Activated CD4-positive, alpha-beta memory T cell treated with anti-CD3 and anti-CD28 coated beads, Interleukin-2, amount 10 ng/mL, durations not matched to agents 7 days and 5 days (primary cell): Measurements from ENCODE around the gene FBLIM1. TPM values are rescaled to one million over a fixed set of nuclear protein-coding genes. Genes with fewer than 3 reads are reported as not detected.

Experiments used
- CTCF ChIA-PET: fragments of 350-600 bp; sonication (Branson Sonifier 250); formaldehyde crosslinking; loops from one replicate; lab custom pipeline; 2021; ENCODE audit warnings: antibody characterized with exemption, inconsistent platforms; lab: Charles Lee
- POLR2A ChIA-PET: fragments of 350-600 bp; sonication (Branson Sonifier 250); formaldehyde crosslinking; loops from one replicate; lab custom pipeline; 2021; ENCODE audit warnings: antibody characterized with exemption; lab: Charles Lee
- DNase-seq: peaks from one replicate; pipeline ENCODE4 v3.0.0-alpha.2; 2020
- H3K27ac Mint-ChIP-seq: one replicate; pipeline ENCODE4 v1.8.0; 2021; ENCODE audit warnings: mild to moderate bottlenecking, mixed read lengths
- H3K27me3 Mint-ChIP-seq: one replicate; pipeline ENCODE4 v1.8.0; 2021; ENCODE audit warnings: mixed read lengths
- H3K36me3 Mint-ChIP-seq: one replicate; pipeline ENCODE4 v1.8.0; 2021; ENCODE audit warnings: low read depth, mixed read lengths
- H3K4me1 Mint-ChIP-seq: one replicate; pipeline ENCODE4 v1.8.0; 2021; ENCODE audit warnings: mixed read lengths
- H3K4me3 Mint-ChIP-seq: one replicate; pipeline ENCODE4 v1.8.0; 2021; ENCODE audit warnings: mild to moderate bottlenecking, mixed read lengths
- H3K9me3 Mint-ChIP-seq: one replicate; pipeline ENCODE4 v1.8.0; 2021; ENCODE audit warnings: mixed read lengths
- total RNA-seq, 2 experiments: library from RNA; stranded (reverse); gene quantifications; one replicate each; pipeline ENCODE4 v1.2.3, GENCODE V29; 2021

FBLIM1 gene
- total RNA-seq, 2 experiments from 2014 or later: not detected

DNA sequence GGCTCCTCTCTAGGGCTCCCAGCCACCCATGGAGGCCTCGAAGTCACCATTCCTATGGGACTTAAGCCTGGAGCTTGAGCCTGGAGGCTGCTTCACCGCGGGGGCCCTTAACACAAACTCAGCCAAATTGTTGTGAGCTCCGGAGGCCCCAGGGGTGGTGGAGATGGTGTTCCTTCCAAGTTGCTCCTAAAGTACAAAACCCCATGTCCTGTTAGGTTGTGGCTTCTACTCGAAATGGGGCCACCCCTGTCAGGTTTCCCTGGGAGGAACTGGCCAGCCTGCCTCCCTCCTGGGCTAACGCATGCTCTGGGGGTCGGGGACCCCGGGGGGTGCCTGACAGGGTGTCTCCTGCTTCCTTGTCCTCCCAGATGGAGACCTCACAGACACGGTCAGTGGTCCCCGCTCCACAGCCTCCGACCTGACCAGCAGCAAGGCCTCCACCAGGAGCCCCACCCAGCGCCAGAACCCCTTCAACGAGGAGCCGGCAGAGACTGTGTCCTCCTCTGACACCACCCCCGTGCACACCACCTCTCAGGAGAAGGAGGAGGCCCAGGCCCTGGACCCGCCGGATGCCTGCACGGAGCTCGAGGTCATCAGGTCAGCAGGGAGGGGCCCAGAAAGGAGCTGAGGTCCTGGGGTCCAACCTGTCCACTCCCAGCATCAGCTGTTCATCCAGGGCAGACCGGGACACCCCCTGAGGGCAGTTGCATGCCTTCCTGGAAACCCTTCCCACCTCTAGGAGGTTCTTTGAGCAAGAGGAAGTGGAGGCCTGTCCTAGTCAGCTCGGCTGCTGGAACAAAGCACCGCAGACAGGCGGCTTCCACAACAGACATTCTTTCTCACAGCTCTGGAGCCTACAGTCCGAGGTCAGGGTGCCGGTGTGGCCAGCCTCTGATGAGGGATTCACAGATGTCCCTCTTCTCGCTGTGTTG is 33.4 kb upstream of the FBLIM1 start:
- H3K4me1 Mint-ChIP-seq: no peaks in the 10 kb centered on the region

GRCh38 chr1:15726508-15726907 is 32.1 kb upstream of the FBLIM1 start:
- Mint-ChIP-seq H3K36me3 (peaks cover 22% of the 10 kb centered on the region), H3K9me3 (no peaks in the 10 kb centered on the region), H3K4me3 (no peak overlapping the region), H3K4me1 (no peaks in the 10 kb centered on the region), H3K27ac (no peak overlapping the region), H3K27me3 (no peaks in the 10 kb centered on the region)
- POLR2A ChIA-PET: no interaction called here
- CTCF ChIA-PET: no interaction called here
- no peak for DNase-seq

More for the DNA sequence above, 33.4 kb upstream of the FBLIM1 start:
- Mint-ChIP-seq H3K27me3 (no peaks in the 10 kb centered on the region), H3K27ac (no peak overlapping the region), H3K36me3 (peaks cover 22% of the 10 kb centered on the region), H3K9me3 (no peaks in the 10 kb centered on the region), H3K4me3 (no peak overlapping the region)
- ChIA-PET CTCF (no interaction called here), POLR2A (interaction anchor here (0.8 kb wide), 1 partner anchor 108 kb away, joined by 3 read pairs; no protein-coding TSS in a partner anchor)
- no peak for DNase-seq

DNA sequence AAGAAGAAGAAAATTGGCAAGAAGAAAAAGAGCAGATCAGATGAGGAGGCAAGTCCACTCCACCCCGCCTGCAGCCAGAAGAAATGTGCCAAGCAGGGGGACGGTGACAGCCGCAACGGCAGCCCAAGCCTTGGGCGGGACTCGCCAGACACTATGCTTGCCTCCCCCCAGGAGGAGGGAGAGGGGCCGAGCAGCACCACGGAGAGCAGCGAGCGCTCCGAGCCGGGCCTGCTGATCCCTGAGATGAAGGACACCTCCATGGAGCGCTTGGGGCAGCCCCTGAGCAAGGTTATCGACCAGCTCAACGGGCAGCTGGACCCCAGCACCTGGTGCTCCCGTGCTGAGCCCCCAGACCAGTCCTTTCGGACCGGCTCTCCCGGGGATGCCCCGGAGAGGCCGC is 31.6 kb upstream of the FBLIM1 start:
- peaks cover 22% of the 10 kb centered on the region for H3K36me3 Mint-ChIP-seq
- ChIA-PET CTCF (no interaction called here), POLR2A (no interaction called here)
- no peak overlapping the region for H3K4me3 Mint-ChIP-seq
- H3K4me1 Mint-ChIP-seq: no peaks in the 10 kb centered on the region
- DNase-seq: no peak
- H3K9me3 Mint-ChIP-seq: no peaks in the 10 kb centered on the region
- no peaks in the 10 kb centered on the region for H3K27me3 Mint-ChIP-seq
- H3K27ac Mint-ChIP-seq: no peak overlapping the region

DNA sequence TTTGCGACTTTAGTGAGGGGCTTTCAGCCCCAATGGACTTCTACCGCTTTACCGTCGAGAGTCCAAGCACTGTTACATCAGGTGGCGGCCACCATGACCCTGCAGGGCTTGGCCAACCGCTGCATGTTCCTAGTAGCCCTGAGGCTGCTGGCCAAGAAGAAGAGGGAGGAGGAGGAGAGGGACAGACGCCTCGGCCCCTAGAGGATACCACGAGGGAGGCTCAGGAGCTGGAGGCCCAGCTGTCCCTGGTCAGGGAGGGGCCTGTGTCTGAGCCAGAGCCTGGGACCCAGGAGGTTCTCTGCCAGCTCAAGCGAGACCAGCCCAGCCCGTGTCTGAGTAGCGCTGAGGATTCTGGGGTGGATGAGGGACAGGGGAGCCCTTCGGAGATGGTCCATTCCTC is 31.2 kb upstream of the FBLIM1 start:
- CTCF ChIA-PET: no interaction called here
- no peaks in the 10 kb centered on the region for H3K9me3 Mint-ChIP-seq
- H3K4me3 Mint-ChIP-seq: no peak overlapping the region
- POLR2A ChIA-PET: no interaction called here
- H3K36me3 Mint-ChIP-seq: peaks cover 25% of the 10 kb centered on the region
- no peaks in the 10 kb centered on the region for H3K4me1 Mint-ChIP-seq
- no peak overlapping the region for H3K27ac Mint-ChIP-seq
- H3K27me3 Mint-ChIP-seq: no peaks in the 10 kb centered on the region
- no peak for DNase-seq

DNA sequence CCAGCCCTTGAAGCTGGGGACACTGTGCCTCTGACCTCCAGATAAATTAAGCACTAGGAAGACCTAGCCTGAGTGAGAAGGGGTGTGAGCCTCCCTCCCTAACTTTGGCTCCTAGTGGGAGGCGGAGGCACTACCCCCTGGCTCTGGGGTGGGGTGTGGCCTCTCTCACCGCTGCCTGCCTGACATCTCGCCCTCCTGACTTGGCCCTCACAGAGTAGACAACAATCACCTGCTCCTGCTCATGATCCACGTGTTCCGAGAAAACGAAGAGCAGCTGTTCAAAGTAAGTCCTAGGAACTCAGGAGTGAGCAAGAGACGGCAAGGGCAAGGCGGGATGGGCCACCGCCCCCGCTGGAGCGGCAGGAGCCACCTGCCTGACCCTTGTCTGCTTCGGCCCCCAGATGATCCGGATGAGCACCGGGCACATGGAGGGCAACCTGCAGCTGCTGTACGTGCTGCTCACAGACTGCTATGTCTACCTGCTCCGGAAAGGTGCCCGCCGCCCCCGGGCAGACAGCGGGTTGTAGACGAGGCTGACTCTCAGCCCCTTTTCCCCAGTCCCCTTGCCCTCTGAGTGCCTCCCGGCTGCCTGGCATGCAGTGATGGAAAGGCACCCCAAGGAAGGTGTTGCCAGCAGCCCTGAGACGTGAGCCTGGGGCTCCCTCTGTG is 30.6 kb upstream of the FBLIM1 start:
- POLR2A ChIA-PET: no interaction called here
- H3K4me1 Mint-ChIP-seq: no peaks in the 10 kb centered on the region
- DNase-seq: no peak
- H3K27me3 Mint-ChIP-seq: no peaks in the 10 kb centered on the region
- H3K9me3 Mint-ChIP-seq: no peaks in the 10 kb centered on the region
- no peak overlapping the region for H3K27ac Mint-ChIP-seq
- H3K36me3 Mint-ChIP-seq: peaks cover 28% of the 10 kb centered on the region
- CTCF ChIA-PET: no interaction called here
- H3K4me3 Mint-ChIP-seq: no peak overlapping the region

- Mint-ChIP-seq H3K27ac (no peak overlapping the region), H3K4me1 (no peaks in the 10 kb centered on the region), H3K27me3 (no peaks in the 10 kb centered on the region), H3K4me3 (no peak overlapping the region), H3K36me3 (peaks cover 32% of the 10 kb centered on the region), H3K9me3 (no peaks in the 10 kb centered on the region)
- CTCF ChIA-PET: no interaction called here
- POLR2A ChIA-PET: no interaction called here
- DNase-seq: no peak
Observed at GRCh38 chr1:15728937-15729657, 29.5 kb upstream of the FBLIM1 start.

GRCh38 chr1:15730423-15730822 is 28.2 kb upstream of the FBLIM1 start:
- CTCF ChIA-PET: no interaction called here
- Mint-ChIP-seq H3K36me3 (peaks cover 29% of the 10 kb centered on the region), H3K27ac (no peak overlapping the region), H3K4me3 (no peak overlapping the region), H3K27me3 (no peaks in the 10 kb centered on the region), H3K9me3 (no peaks in the 10 kb centered on the region), H3K4me1 (no peaks in the 10 kb centered on the region)
- DNase-seq: no peak
- POLR2A ChIA-PET: no interaction called here

DNA sequence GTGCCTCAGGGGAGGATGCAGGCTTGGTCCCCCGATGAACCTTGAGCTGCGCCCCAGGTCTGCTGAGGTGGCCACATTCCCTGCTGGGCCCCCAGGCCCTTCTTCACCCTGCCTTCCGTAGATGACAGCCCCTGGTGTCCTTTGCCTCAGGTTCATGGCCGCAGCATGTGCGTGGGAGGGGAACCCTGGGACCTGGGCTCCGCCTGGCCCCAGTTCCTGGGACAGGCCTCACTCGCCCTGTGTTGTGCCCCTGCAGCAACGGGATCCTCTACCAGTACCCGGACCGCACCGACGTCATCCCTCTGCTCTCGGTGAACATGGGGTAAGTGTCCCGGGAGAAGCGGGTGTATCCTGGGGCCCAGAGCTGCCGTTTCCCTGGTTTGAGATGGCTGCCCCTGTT is 27.7 kb upstream of the FBLIM1 start:
- Mint-ChIP-seq H3K27ac (no peak overlapping the region), H3K4me3 (no peak overlapping the region), H3K4me1 (no peaks in the 10 kb centered on the region), H3K36me3 (peaks cover 28% of the 10 kb centered on the region), H3K9me3 (no peaks in the 10 kb centered on the region), H3K27me3 (no peaks in the 10 kb centered on the region)
- POLR2A ChIA-PET: no interaction called here
- DNase-seq: no peak
- CTCF ChIA-PET: no interaction called here

DNA sequence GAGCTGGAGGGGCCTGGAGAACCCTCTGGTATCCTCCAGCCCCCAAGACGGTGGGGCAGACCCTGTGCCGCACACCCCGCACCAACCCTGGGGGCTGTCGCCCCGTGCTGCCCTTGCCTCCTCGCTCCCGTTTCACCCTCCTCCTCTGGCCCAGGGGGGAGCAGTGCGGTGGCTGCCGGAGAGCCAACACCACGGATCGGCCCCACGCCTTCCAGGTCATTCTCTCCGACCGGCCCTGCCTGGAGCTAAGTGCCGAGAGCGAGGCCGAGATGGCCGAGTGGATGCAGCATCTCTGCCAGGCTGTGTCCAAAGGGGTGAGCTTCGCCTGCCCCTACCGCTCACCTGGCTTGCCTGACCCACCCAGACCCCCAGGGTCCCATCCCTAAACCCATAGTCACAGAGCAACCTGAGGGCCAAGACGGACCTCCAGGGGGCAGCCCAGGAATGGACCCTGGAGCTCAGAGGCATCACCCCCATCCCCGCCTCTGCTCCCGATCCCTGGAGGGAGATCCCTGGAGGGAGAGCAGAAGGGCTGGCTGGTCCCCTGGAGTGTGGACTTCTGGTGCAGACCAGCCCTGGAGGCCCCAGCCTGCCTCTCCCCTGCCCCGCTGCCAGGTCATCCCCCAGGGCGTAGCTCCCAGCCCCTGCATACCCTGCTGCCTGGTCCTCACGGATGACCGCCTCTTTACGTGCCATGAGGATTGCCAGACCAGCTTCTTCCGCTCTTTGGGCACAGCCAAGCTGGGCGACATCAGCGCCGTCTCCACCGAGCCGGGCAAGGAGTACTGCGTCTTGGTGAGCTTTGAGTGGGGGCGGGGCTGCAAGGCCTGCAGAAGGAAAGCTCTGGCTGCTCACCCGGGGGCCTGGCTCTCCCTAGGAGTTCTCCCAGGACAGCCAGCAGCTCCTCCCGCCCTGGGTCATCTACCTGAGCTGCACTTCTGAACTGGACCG is 26.6 kb upstream of the FBLIM1 start:
- H3K27ac Mint-ChIP-seq: no peak overlapping the region
- CTCF ChIA-PET: no interaction called here

GRCh38 chr1:15732686-15733081 is 25.9 kb upstream of the FBLIM1 start:
- Mint-ChIP-seq H3K27me3 (no peaks in the 10 kb centered on the region), H3K4me3 (no peak overlapping the region), H3K36me3 (peaks cover 18% of the 10 kb centered on the region), H3K27ac (no peak overlapping the region), H3K9me3 (no peaks in the 10 kb centered on the region), H3K4me1 (no peaks in the 10 kb centered on the region)
- DNase-seq: no peak
- ChIA-PET CTCF (no interaction called here), POLR2A (no interaction called here)

More for the DNA sequence above, 26.6 kb upstream of the FBLIM1 start:
- Mint-ChIP-seq H3K36me3 (peaks cover 20% of the 10 kb centered on the region), H3K4me3 (no peak overlapping the region), H3K9me3 (no peaks in the 10 kb centered on the region), H3K4me1 (no peaks in the 10 kb centered on the region), H3K27me3 (no peaks in the 10 kb centered on the region)
- no peak for DNase-seq
- POLR2A ChIA-PET: no interaction called here

DNA sequence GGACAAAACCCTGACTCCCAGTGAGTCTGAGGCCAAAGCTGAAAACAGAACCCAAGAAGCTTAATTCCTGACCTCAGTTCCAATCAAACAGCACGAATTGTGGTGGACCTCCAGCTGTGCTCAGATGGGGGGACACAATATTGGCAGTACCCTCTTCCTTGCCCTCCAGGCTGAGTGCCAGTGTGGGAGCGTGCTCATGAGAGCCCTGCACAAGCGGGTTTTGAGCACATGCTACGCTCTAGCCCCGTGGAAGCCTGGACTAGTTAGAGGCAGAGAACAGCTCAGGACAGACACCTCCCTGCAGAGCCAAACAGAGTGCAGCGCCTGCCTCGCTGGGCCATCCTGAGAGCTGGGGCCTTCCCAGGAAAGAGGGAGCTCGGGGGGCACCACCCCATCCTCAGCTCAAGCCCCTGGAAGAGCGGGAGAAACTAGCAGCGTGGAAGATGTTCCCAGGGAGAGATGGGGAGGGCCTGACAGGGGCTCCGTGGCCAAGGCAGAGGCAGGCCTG is 25.3 kb upstream of the FBLIM1 start:
- no peak overlapping the region for H3K27ac Mint-ChIP-seq
- POLR2A ChIA-PET: interaction anchor here (0.6 kb wide), 1 partner anchor 58 kb away, joined by 4 read pairs; no protein-coding TSS in a partner anchor
- H3K4me3 Mint-ChIP-seq: no peak overlapping the region
- DNase-seq: no peak
- no peaks in the 10 kb centered on the region for H3K27me3 Mint-ChIP-seq
- H3K4me1 Mint-ChIP-seq: no peaks in the 10 kb centered on the region
- CTCF ChIA-PET: interaction anchor here (0.6 kb wide), 1 partner anchor 153 kb away, joined by 4 read pairs; no protein-coding TSS in a partner anchor
- peaks cover 18% of the 10 kb centered on the region for H3K36me3 Mint-ChIP-seq
- H3K9me3 Mint-ChIP-seq: no peaks in the 10 kb centered on the region

DNA sequence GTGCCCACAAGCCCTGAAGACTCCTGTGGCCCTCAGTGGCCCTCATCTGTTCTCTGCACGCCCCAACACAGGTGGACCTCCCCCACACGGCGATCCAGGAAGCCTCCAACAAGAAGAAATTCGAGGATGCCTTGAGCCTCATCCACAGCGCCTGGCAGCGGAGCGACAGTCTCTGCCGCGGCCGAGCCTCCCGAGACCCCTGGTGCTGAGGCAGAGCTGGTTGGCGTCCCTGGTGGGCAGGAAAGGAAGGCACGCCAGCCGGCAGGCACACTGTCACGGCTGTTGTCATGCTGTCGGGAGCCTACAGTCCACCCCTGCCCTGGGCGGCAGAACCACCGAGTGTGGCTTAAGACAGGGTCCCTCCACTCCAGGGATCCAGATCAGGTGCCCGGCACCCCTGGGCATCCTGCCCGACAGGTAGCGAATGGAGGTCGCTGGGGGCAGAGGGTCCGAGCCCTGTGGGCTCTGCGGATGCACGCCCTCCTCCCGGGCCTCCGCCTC is 24.8 kb upstream of the FBLIM1 start:
- no peaks in the 10 kb centered on the region for H3K27me3 Mint-ChIP-seq

More for the DNA sequence above, 24.8 kb upstream of the FBLIM1 start:
- no peaks in the 10 kb centered on the region for H3K9me3 Mint-ChIP-seq
- H3K27ac Mint-ChIP-seq: no peak overlapping the region
- DNase-seq: no peak
- H3K4me1 Mint-ChIP-seq: no peaks in the 10 kb centered on the region
- H3K4me3 Mint-ChIP-seq: no peak overlapping the region
- ChIA-PET CTCF (interaction anchor here (0.6 kb wide), 1 partner anchor 153 kb away, joined by 4 read pairs; no protein-coding TSS in a partner anchor), POLR2A (interaction anchor here (0.6 kb wide), 1 partner anchor 57 kb away, joined by 4 read pairs; no protein-coding TSS in a partner anchor)
- H3K36me3 Mint-ChIP-seq: peaks cover 18% of the 10 kb centered on the region
